LNCAP (cell line): ENCODE results near the gene ZNF300.
"Not testable (repeated sequence)": the region's sequence is repeated elsewhere in the genome, so short reads cannot be mapped to it uniquely, and the experiment has no call there.

Experiments
- CTCF ChIP-seq: fragments of 450-650 bp; IDR thresholded peaks from 2 replicates; pipeline ENCODE4 v1.5.1; 2017; ENCODE audit warnings: mild to moderate bottlenecking

Gene ZNF300

GRCh38 chr5:150853561-150853960 lies 51.2 kb downstream of the ZNF300 start:
- TF ChIP-seq CTCF, result no peak

GRCh38 chr5:150851039-150851438 lies 53.7 kb downstream of the ZNF300 start:
- TF ChIP-seq CTCF, result no peak

GRCh38 chr5:150848271-150848670 lies 56.5 kb downstream of the ZNF300 start:
- no peak for TF ChIP-seq CTCF

DNA sequence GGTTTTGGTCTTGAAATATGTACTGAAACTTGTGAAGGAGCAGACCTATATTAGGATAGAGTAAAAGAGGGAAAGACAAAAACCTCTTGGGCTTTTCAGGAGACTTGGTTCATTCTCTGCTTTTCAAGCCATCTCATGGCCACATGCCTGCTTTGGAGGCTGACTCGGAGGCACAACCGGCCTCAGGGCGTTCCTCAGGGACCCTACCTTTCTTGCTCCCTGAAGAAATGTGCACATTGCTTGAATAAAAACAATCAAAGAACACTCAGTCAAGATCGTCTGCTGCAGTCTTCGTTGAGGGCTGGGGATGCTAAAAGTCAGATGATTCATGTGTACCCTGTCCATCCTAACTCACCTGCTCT lies 57.5 kb downstream of the ZNF300 start:
- TF ChIP-seq CTCF, result no peak

DNA sequence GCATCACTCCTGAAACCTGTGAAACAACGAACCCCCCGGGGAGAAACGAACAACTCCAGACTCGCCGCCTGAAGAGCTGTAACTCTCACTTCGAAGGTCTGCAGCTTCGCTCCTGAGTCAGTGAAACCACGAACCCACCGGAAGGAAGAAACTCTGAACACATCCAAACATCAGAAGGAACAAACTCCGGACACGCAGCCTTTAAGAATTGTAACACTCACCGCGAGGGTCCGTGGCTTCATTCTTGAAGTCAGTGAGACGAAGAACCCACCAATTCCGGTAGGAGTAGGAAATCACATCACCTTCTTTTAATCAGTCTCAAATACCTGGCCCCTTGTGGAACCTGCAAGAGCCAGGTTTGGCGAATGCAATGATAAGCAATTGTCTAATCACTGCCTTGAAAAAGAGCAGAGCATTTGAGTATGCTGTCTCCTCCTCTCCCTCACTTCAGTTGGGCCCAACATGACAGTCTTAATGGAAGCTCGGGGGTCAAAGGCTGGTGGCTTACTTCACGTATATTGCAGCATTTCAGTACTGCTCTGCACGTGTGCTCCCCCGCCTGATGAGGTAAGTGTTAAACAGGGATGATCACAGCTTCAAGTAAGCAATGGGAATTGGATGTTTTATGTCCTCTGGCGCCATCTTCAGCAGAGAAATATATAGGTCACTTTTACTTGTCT lies 58.0 kb downstream of the ZNF300 start:
- TF ChIP-seq CTCF, result peak; percentile 78

- not testable (repeated sequence) for TF ChIP-seq CTCF
Observed at GRCh38 chr5:150846308-150846653, 58.5 kb downstream of the ZNF300 start, which contains the start of gene IRGM. IRGM (plus strand) TSS chr5:150846521; CDS start chr5:150848124, 1,603 bp downstream.
